ENCODE data around the gene KCTD11.

Gene KCTD11

GRCh38 chr17:7380855-7381683 lies 29.1 kb downstream of the KCTD11 start, which contains the start of gene TNK1:
Gene TNK1, plus strand, starts transcription at chr17:7381089. Its CDS starts 1,838 bp downstream, at chr17:7382927.
- no peak for TF ChIP-seq EZH2phosphoT487 (IDR thresholded peaks at IDR 0.05; ENCODE audit: low read depth)
- TF ChIP-seq CTCF (IDR thresholded peaks at IDR 0.05; ENCODE audit: low read depth, low read length) = no peak
- Histone ChIP-seq H4K20me1 (ENCODE audit: insufficient read depth, low read length) (no peaks in the 10 kb centered on the region), H3K27me3 (ENCODE audit: low read depth, low read length) (no peaks in the 10 kb centered on the region), H3K4me3 (ENCODE audit: low read length) (no peak within 1 kb of the TSS), H3K27ac (ENCODE audit: low read length) (no peak within 1 kb of the TSS), H3K9me3 (ENCODE audit: insufficient read depth, low read length) (0 out of 2 replicates have a peak, but pooled peaks cover 5% of the 10 kb centered on the region), H3K9ac (ENCODE audit: low read length) (no peak within 1 kb of the TSS), H3K4me1 (ENCODE audit: low read length) (peaks cover 9% of the 10 kb centered on the region; the same call in 1 of the 2 replicates), H2AFZ (ENCODE audit: low read depth, low read length) (no peak within 1 kb of the TSS), H3K79me2 (ENCODE audit: low read length) (no peaks in the 10 kb centered on the region), H3K4me2 (ENCODE audit: low read length) (no peak within 1 kb of the TSS), H3K36me3 (replicated peaks; ENCODE audit: low read depth, low read length) (no peaks in the 10 kb centered on the region)

GRCh38 chr17:7382901-7383300 lies 30.9 kb downstream of the KCTD11 start:
- Histone ChIP-seq H3K27ac (ENCODE audit: low read length) (no peak overlapping the region), H3K9me3 (ENCODE audit: insufficient read depth, low read length) (0 out of 2 replicates have a peak, but pooled peaks cover 5% of the 10 kb centered on the region), H3K4me3 (ENCODE audit: low read length) (no peak overlapping the region), H2AFZ (ENCODE audit: low read depth, low read length) (no peak overlapping the region), H3K4me2 (ENCODE audit: low read length) (no peak overlapping the region), H4K20me1 (ENCODE audit: insufficient read depth, low read length) (no peaks in the 10 kb centered on the region), H3K79me2 (ENCODE audit: low read length) (no peaks in the 10 kb centered on the region), H3K36me3 (replicated peaks; ENCODE audit: low read depth, low read length) (no peaks in the 10 kb centered on the region), H3K27me3 (ENCODE audit: low read depth, low read length) (no peaks in the 10 kb centered on the region), H3K4me1 (ENCODE audit: low read length) (peaks cover 9% of the 10 kb centered on the region; the same call in 1 of the 2 replicates), H3K9ac (ENCODE audit: low read length) (no peak overlapping the region)
- TF ChIP-seq CTCF (IDR thresholded peaks at IDR 0.05; ENCODE audit: low read depth, low read length) = no peak
- TF ChIP-seq EZH2phosphoT487 (IDR thresholded peaks at IDR 0.05; ENCODE audit: low read depth) = no peak

GRCh38 chr17:7383371-7383741 lies 31.4 kb downstream of the KCTD11 start:
- Histone ChIP-seq H3K27ac (ENCODE audit: low read length) (no peak overlapping the region), H2AFZ (ENCODE audit: low read depth, low read length) (no peak overlapping the region), H3K9me3 (ENCODE audit: insufficient read depth, low read length) (0 out of 2 replicates have a peak, but pooled peaks cover 5% of the 10 kb centered on the region), H3K27me3 (ENCODE audit: low read depth, low read length) (no peaks in the 10 kb centered on the region), H3K36me3 (replicated peaks; ENCODE audit: low read depth, low read length) (no peaks in the 10 kb centered on the region), H3K4me1 (ENCODE audit: low read length) (peaks cover 9% of the 10 kb centered on the region; the same call in 1 of the 2 replicates), H3K9ac (ENCODE audit: low read length) (no peak overlapping the region), H4K20me1 (ENCODE audit: insufficient read depth, low read length) (no peaks in the 10 kb centered on the region), H3K79me2 (ENCODE audit: low read length) (no peaks in the 10 kb centered on the region), H3K4me3 (ENCODE audit: low read length) (peak overlapping the region; percentile 84), H3K4me2 (ENCODE audit: low read length) (peak overlapping the region; percentile 77)
- TF ChIP-seq EZH2phosphoT487 (IDR thresholded peaks at IDR 0.05; ENCODE audit: low read depth) (no peak), CTCF (IDR thresholded peaks at IDR 0.05; ENCODE audit: low read depth, low read length) (no peak)

GRCh38 chr17:7383742-7384488 lies 32.0 kb downstream of the KCTD11 start:
- Histone ChIP-seq H3K27me3 (ENCODE audit: low read depth, low read length) (no peaks in the 10 kb centered on the region), H3K9me3 (ENCODE audit: insufficient read depth, low read length) (0 out of 2 replicates have a peak, but pooled peaks cover 5% of the 10 kb centered on the region), H3K27ac (ENCODE audit: low read length) (no peak overlapping the region), H3K4me3 (ENCODE audit: low read length) (peak overlapping the region; percentile 84), H3K36me3 (replicated peaks; ENCODE audit: low read depth, low read length) (no peaks in the 10 kb centered on the region), H3K79me2 (ENCODE audit: low read length) (no peaks in the 10 kb centered on the region), H3K4me1 (ENCODE audit: low read length) (peaks cover 9% of the 10 kb centered on the region; the same call in 1 of the 2 replicates), H3K4me2 (ENCODE audit: low read length) (peak overlapping the region; percentile 77), H3K9ac (ENCODE audit: low read length) (peak overlapping the region; percentile 67), H2AFZ (ENCODE audit: low read depth, low read length) (peak overlapping the region; percentile 86; the same call in 1 of the 2 replicates), H4K20me1 (ENCODE audit: insufficient read depth, low read length) (no peaks in the 10 kb centered on the region)
- TF ChIP-seq EZH2phosphoT487 (IDR thresholded peaks at IDR 0.05; ENCODE audit: low read depth) (no peak), CTCF (IDR thresholded peaks at IDR 0.05; ENCODE audit: low read depth, low read length) (no peak)
